Neural progenitor cell (in vitro differentiated cells): ENCODE results near the gene BAAT. TPM values are rescaled to one million over a fixed set of nuclear protein-coding genes. Genes with fewer than 3 reads are reported as not detected.
A peak's percentile ranks its signal among the peaks of the same experiment; 100 is the strongest.
"Not testable (repeated sequence)": the region's sequence is repeated elsewhere in the genome, so short reads cannot be mapped to it uniquely, and the experiment has no call there.

Experiments
- DNase-seq: peaks from one replicate; pipeline ENCODE4 v3.0.0-alpha.2; 2016; ENCODE audit warnings: low spot score
- H2AFZ ChIP-seq: fragments of 200-600 bp; sonication (generic); replicated peaks from 2 replicates; pipeline ENCODE4 v1.6.1; 2016; ENCODE audit warnings: antibody characterized with exemption
- H3F3A ChIP-seq: fragments of 200-600 bp; sonication (generic); 2 replicates; pipeline ENCODE4 v1.6.1; 2016; ENCODE audit warnings: antibody characterized with exemption, low read depth
- H3K27ac ChIP-seq: fragments of 200-600 bp; sonication (generic); 2 replicates; pipeline ENCODE4 v1.5.1; 2016; ENCODE audit warnings: mild to moderate bottlenecking
- H3K27me3 ChIP-seq: fragments of 200-600 bp; sonication (generic); 2 replicates; pipeline ENCODE4 v1.6.1; 2016; ENCODE audit warnings: mild to moderate bottlenecking, moderate library complexity
- H3K36me3 ChIP-seq: fragments of 200-600 bp; sonication (generic); 2 replicates; pipeline ENCODE4 v1.5.1; 2016
- H3K4me1 ChIP-seq: fragments of 200-600 bp; sonication (generic); 2 replicates; pipeline ENCODE4 v1.6.1; 2016; ENCODE audit warnings: mixed run types
- H3K4me2 ChIP-seq: fragments of 200-600 bp; sonication (generic); 2 replicates; pipeline ENCODE4 v1.6.1; 2016
- H3K4me3 ChIP-seq: fragments of 200-600 bp; sonication (generic); 2 replicates; pipeline ENCODE4 v1.5.1; 2016
- H3K79me2 ChIP-seq: fragments of 200-600 bp; sonication (generic); 2 replicates; pipeline ENCODE4 v1.6.1; 2016; ENCODE audit warnings: low read depth
- H3K9ac ChIP-seq: fragments of 200-600 bp; sonication (generic); 2 replicates; pipeline ENCODE4 v1.6.1; 2016
- H3K9me3 ChIP-seq: fragments of 200-600 bp; sonication (generic); 2 replicates; pipeline ENCODE4 v1.5.1; 2016; ENCODE audit warnings: low read depth
- H4K20me1 ChIP-seq: fragments of 200-600 bp; sonication (generic); 2 replicates; pipeline ENCODE4 v1.6.1; 2016; ENCODE audit warnings: low read depth
- H3K27ac Mint-ChIP-seq: 3 replicates; pipeline ENCODE4 v1.8.0; 2021; ENCODE audit warnings: mixed read lengths
- H3K27me3 Mint-ChIP-seq: 2 replicates; pipeline ENCODE4 v1.8.0; 2022; ENCODE audit warnings: low read depth, mild to moderate bottlenecking, inconsistent platforms, moderate library complexity, mixed read lengths; ENCODE audit not compliant: insufficient read depth
- H3K36me3 Mint-ChIP-seq: 3 replicates; pipeline ENCODE4 v1.8.0; 2021; ENCODE audit warnings: mixed read lengths
- H3K4me1 Mint-ChIP-seq: 3 replicates; pipeline ENCODE4 v1.8.0; 2021; ENCODE audit warnings: mixed read lengths
- H3K4me3 Mint-ChIP-seq: 3 replicates; pipeline ENCODE4 v1.8.0; 2021; ENCODE audit warnings: mild to moderate bottlenecking, moderate library complexity, mixed read lengths
- H3K9me3 Mint-ChIP-seq: 3 replicates; pipeline ENCODE4 v1.8.0; 2020; ENCODE audit warnings: mixed read lengths
- EZH2 ChIP-seq: fragments of 200-600 bp; sonication (generic); IDR thresholded peaks from 2 replicates; pipeline ENCODE4 v1.6.1; 2017; ENCODE audit warnings: antibody characterized with exemption, mild to moderate bottlenecking, moderate library complexity
- EZH2phosphoT487 ChIP-seq: fragments of 200-600 bp; sonication (generic); IDR thresholded peaks from 2 replicates; pipeline ENCODE4 v1.6.1; 2017; ENCODE audit warnings: antibody characterized with exemption
- total RNA-seq: library from RNA; depleted of rRNA; stranded (reverse); fragments of >200 nt; gene quantifications from 2 replicates; pipeline ENCODE4 v1.2.3, GENCODE V29; 2015; ENCODE audit warnings: low replicate concordance
- TF ChIP-seq, protein P1 (sequence below): fragments of 200-600 bp; sonication (generic); IDR thresholded peaks from 2 replicates; pipeline ENCODE4 v1.5.1; 2017; ENCODE audit warnings: antibody characterized with exemption, mild to moderate bottlenecking

BAAT gene
- 0.09 and 0.15 TPM in 2 replicates for total RNA-seq

DNA sequence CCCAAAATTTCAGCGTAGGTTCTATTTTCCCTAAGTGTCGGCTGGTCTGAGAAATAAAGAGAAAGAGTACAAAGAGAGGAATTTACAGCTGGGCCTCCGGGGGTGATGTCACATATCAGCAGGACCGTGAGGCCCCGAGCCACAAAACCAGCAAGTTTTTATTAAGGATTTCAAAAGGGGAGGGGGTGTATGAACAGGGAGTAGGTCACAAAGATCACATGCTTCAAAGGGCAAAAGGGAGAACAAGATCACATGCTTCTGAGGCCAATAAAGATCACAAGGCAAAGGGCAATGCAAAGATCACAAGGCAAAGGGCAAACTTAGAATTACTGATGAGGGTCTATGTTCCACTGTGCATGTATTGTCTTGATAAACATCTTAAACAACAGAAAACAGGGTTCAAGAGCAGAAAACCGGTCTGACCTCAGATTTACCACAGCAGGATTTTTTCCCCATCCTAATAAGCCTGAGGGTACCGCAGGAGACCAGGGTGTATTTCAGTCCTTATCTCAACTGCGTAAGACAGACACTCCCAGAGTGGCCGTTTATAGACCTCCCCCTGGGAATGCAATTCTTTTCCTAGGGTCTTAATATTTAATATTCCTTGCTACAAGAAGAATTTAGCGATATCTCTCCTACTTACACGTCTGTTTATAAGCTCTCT lies at the start of gene BAAT:
TSS of gene BAAT (minus strand) at position 134 of the 664 bp plus-strand sequence. CDS start 13,602 bp downstream, outside the sequence.
- not testable (repeated sequence) for H3K27me3 ChIP-seq, H3K4me1 Mint-ChIP-seq, H3K4me1 ChIP-seq, H3K27ac Mint-ChIP-seq, H3K27me3 Mint-ChIP-seq, H3K4me3 ChIP-seq, DNase-seq, H3K27ac ChIP-seq, H3K4me2 ChIP-seq, H3K79me2 ChIP-seq, H3K9ac ChIP-seq, H4K20me1 ChIP-seq, H2AFZ ChIP-seq
- Mint-ChIP-seq H3K9me3 (peaks cover 24% of the 10 kb centered on the region), H3K4me3 (peak within 1 kb of the TSS; percentile 3), H3K36me3 (peaks cover 37% of the 10 kb centered on the region)
- Histone ChIP-seq H3K9me3 (peaks cover 18% of the 10 kb centered on the region), H3K36me3 (peaks cover 24% of the 10 kb centered on the region), H3F3A (peaks cover 26% of the 10 kb centered on the region)

GRCh38 chr9:101433229-101433628 lies 48.4 kb upstream of the BAAT start:
- no peak overlapping the region for H3K4me3 ChIP-seq
- no peak for DNase-seq
- H4K20me1 ChIP-seq = no peaks in the 10 kb centered on the region
- H3K4me1 ChIP-seq = no peaks in the 10 kb centered on the region
- no peaks in the 10 kb centered on the region for H3K9me3 ChIP-seq
- H3K27me3 Mint-ChIP-seq = peaks cover 2% of the 10 kb centered on the region
- no peak overlapping the region for H3K4me2 ChIP-seq
- H3K36me3 ChIP-seq = no peaks in the 10 kb centered on the region
- H3K36me3 Mint-ChIP-seq = no peaks in the 10 kb centered on the region
- no peak overlapping the region for H3K9ac ChIP-seq
- H3K27me3 ChIP-seq = no peaks in the 10 kb centered on the region
- no peaks in the 10 kb centered on the region for H3K9me3 Mint-ChIP-seq
- no peak for TF ChIP-seq EZH2phosphoT487
- TF ChIP-seq, protein P1, sequence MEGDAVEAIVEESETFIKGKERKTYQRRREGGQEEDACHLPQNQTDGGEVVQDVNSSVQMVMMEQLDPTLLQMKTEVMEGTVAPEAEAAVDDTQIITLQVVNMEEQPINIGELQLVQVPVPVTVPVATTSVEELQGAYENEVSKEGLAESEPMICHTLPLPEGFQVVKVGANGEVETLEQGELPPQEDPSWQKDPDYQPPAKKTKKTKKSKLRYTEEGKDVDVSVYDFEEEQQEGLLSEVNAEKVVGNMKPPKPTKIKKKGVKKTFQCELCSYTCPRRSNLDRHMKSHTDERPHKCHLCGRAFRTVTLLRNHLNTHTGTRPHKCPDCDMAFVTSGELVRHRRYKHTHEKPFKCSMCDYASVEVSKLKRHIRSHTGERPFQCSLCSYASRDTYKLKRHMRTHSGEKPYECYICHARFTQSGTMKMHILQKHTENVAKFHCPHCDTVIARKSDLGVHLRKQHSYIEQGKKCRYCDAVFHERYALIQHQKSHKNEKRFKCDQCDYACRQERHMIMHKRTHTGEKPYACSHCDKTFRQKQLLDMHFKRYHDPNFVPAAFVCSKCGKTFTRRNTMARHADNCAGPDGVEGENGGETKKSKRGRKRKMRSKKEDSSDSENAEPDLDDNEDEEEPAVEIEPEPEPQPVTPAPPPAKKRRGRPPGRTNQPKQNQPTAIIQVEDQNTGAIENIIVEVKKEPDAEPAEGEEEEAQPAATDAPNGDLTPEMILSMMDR = no peak
- no peak for TF ChIP-seq EZH2
- H3K4me1 Mint-ChIP-seq = no peaks in the 10 kb centered on the region
- H3K27ac ChIP-seq = no peak overlapping the region
- H3K4me3 Mint-ChIP-seq = no peak overlapping the region
- H2AFZ ChIP-seq = no peak overlapping the region
- H3F3A ChIP-seq = no peaks in the 10 kb centered on the region
- no peaks in the 10 kb centered on the region for H3K79me2 ChIP-seq
- H3K27ac Mint-ChIP-seq = no peak overlapping the region

DNA sequence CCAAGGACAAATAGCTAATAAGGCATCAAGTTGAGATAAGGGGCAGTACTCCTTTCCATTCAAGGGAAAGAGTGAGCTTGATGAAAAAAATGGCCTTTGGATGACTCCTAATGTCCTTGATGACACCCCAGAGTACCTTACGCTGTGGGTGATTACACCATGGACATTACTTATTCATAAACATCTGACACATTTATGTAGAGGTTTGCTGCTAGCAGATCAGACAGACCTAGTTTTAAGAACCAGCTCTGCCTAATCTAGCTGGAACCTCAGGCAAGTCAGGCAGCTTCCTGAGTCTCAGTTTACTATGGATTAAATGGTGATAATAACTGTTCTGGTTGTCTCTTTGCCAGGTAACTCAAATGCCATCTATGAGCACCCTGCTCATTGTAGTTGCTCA lies 47.9 kb upstream of the BAAT start:
- Histone ChIP-seq H3F3A (no peaks in the 10 kb centered on the region), H3K9ac (no peak overlapping the region), H3K9me3 (no peaks in the 10 kb centered on the region), H2AFZ (no peak overlapping the region), H3K4me2 (no peak overlapping the region), H3K79me2 (no peaks in the 10 kb centered on the region), H4K20me1 (no peaks in the 10 kb centered on the region), H3K4me3 (no peak overlapping the region), H3K27ac (no peak overlapping the region), H3K27me3 (no peaks in the 10 kb centered on the region), H3K4me1 (no peaks in the 10 kb centered on the region), H3K36me3 (no peaks in the 10 kb centered on the region)
- Mint-ChIP-seq H3K36me3 (no peaks in the 10 kb centered on the region), H3K27me3 (peaks cover 2% of the 10 kb centered on the region), H3K4me3 (no peak overlapping the region), H3K9me3 (no peaks in the 10 kb centered on the region), H3K27ac (no peak overlapping the region), H3K4me1 (no peaks in the 10 kb centered on the region)
- TF ChIP-seq, protein P1 = no peak
- TF ChIP-seq EZH2 (no peak), EZH2phosphoT487 (no peak)
- DNase-seq = no peak

DNA sequence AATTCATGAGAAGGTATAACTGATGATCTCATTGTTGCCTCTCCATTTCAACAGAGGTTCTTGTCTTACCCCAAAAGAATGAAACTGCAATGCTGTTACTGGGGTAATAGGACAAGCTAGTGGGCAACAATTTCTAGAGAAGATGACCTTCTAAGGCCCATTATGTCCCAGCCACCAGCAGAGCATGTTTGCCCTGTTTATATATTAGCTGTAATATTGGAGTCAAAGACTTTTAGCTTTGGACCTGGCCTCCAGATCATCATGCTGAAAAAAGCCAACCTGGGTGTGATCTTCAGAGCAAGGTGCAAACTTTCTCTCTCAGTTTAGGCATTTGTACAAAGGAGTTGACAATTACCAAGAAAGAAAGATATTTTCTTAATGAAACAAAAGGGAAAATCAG lies 47.4 kb upstream of the BAAT start:
- Histone ChIP-seq H3K79me2 (no peaks in the 10 kb centered on the region), H2AFZ (no peak overlapping the region), H3K36me3 (no peaks in the 10 kb centered on the region), H3K4me3 (no peak overlapping the region), H3K9ac (no peak overlapping the region), H3K27ac (no peak overlapping the region), H3F3A (no peaks in the 10 kb centered on the region), H3K27me3 (no peaks in the 10 kb centered on the region), H3K9me3 (no peaks in the 10 kb centered on the region), H3K4me1 (no peaks in the 10 kb centered on the region), H3K4me2 (no peak overlapping the region), H4K20me1 (no peaks in the 10 kb centered on the region)
- peaks cover 3% of the 10 kb centered on the region for H3K27me3 Mint-ChIP-seq
- DNase-seq = no peak
- no peak for TF ChIP-seq EZH2phosphoT487
- TF ChIP-seq, protein P1 = no peak
- TF ChIP-seq EZH2 = no peak
- H3K4me3 Mint-ChIP-seq = no peak overlapping the region
- no peaks in the 10 kb centered on the region for H3K36me3 Mint-ChIP-seq
- no peaks in the 10 kb centered on the region for H3K9me3 Mint-ChIP-seq
- H3K27ac Mint-ChIP-seq = no peak overlapping the region
- no peaks in the 10 kb centered on the region for H3K4me1 Mint-ChIP-seq
